HG02840 (cell line): ENCODE results near the gene THSD4.

Experiments
- ATAC-seq: cut with Tn5 transposase; IDR thresholded peaks from one replicate; pipeline ENCODE4 v1.9.1; 2021; ENCODE audit warnings: mild to moderate bottlenecking, moderate library complexity, moderate number of reproducible peaks; ENCODE audit not compliant: unreplicated experiment, low FRiP score

The THSD4 gene

GRCh38 chr15:71114887-71115566 lies at the start of gene THSD4:
THSD4 (plus strand) TSS chr15:71115471.
- ATAC-seq: no peak

GRCh38 chr15:71066983-71067382 lies 48.3 kb upstream of the THSD4 start:
- ATAC-seq: no peak

GRCh38 chr15:71069693-71070092 lies 45.6 kb upstream of the THSD4 start:
- no peak for ATAC-seq

- ATAC-seq: no peak
These were observed 43.7 kb upstream of the THSD4 start for GRCh38 chr15:71071529-71071928.

GRCh38 chr15:71072423-71072822 lies 42.8 kb upstream of the THSD4 start:
- ATAC-seq: no peak

GRCh38 chr15:71078506-71079207 lies 36.6 kb upstream of the THSD4 start:
- no peak for ATAC-seq

- ATAC-seq: no peak
These were observed 35.8 kb upstream of the THSD4 start for GRCh38 chr15:71079208-71080044.

GRCh38 chr15:71080166-71080565 lies 35.1 kb upstream of the THSD4 start:
- no peak for ATAC-seq

GRCh38 chr15:71080705-71081104 lies 34.6 kb upstream of the THSD4 start:
- no peak for ATAC-seq

GRCh38 chr15:71082803-71083202 lies 32.5 kb upstream of the THSD4 start:
- no peak for ATAC-seq

GRCh38 chr15:71083349-71083748 lies 31.9 kb upstream of the THSD4 start:
- no peak for ATAC-seq

- ATAC-seq: no peak
These were observed 31.0 kb upstream of the THSD4 start for GRCh38 chr15:71084264-71084663.

- ATAC-seq: no peak
These were observed 29.5 kb upstream of the THSD4 start for GRCh38 chr15:71085809-71086208.

GRCh38 chr15:71088155-71088554 lies 27.1 kb upstream of the THSD4 start:
- no peak for ATAC-seq

- no peak for ATAC-seq
These were observed 26.6 kb upstream of the THSD4 start for GRCh38 chr15:71088683-71089082.

GRCh38 chr15:71089801-71090200 lies 25.5 kb upstream of the THSD4 start:
- no peak for ATAC-seq

- no peak for ATAC-seq
These were observed 23.7 kb upstream of the THSD4 start for GRCh38 chr15:71091601-71092000.

- ATAC-seq: no peak
These were observed 23.1 kb upstream of the THSD4 start for GRCh38 chr15:71092056-71092600.

GRCh38 chr15:71093054-71094024 lies 21.9 kb upstream of the THSD4 start:
- no peak for ATAC-seq

GRCh38 chr15:71094137-71094536 lies 21.1 kb upstream of the THSD4 start:
- no peak for ATAC-seq
